ENCODE results near the gene RAD54L.

- TF ChIP-seq, protein P1, sequence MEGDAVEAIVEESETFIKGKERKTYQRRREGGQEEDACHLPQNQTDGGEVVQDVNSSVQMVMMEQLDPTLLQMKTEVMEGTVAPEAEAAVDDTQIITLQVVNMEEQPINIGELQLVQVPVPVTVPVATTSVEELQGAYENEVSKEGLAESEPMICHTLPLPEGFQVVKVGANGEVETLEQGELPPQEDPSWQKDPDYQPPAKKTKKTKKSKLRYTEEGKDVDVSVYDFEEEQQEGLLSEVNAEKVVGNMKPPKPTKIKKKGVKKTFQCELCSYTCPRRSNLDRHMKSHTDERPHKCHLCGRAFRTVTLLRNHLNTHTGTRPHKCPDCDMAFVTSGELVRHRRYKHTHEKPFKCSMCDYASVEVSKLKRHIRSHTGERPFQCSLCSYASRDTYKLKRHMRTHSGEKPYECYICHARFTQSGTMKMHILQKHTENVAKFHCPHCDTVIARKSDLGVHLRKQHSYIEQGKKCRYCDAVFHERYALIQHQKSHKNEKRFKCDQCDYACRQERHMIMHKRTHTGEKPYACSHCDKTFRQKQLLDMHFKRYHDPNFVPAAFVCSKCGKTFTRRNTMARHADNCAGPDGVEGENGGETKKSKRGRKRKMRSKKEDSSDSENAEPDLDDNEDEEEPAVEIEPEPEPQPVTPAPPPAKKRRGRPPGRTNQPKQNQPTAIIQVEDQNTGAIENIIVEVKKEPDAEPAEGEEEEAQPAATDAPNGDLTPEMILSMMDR (IDR thresholded peaks at IDR 0.05) = no peak
- no peak for TF ChIP-seq EP300 (IDR thresholded peaks at IDR 0.05)
Observed at GRCh38 chr1:46284058-46284457, 36.5 kb downstream of the RAD54L start.
